ENCODE results near the gene TNFAIP8. TPM values are rescaled to one million over a fixed set of nuclear protein-coding genes. Genes with fewer than 3 reads are reported as not detected.

TNFAIP8 gene
- total RNA-seq, 2 donors from 2014 or later: 10.8 to 12.4 TPM

GRCh38 chr5:119343052-119343451 lies 12.8 kb upstream of the TNFAIP8 start:
- DNase-seq (ENCODE audit: low spot score): no peak
- intact Hi-C loops (cut with DNase I): no loop called here

- intact Hi-C loops (cut with DNase I): no loop called here
- no peak for DNase-seq (ENCODE audit: low spot score)
These were observed 12.1 kb upstream of the TNFAIP8 start for GRCh38 chr5:119343766-119344165.

- DNase-seq (ENCODE audit: low spot score): no peak
- intact Hi-C loops (cut with DNase I): no loop called here
These were observed 11.6 kb upstream of the TNFAIP8 start for GRCh38 chr5:119344231-119344630.

DNA sequence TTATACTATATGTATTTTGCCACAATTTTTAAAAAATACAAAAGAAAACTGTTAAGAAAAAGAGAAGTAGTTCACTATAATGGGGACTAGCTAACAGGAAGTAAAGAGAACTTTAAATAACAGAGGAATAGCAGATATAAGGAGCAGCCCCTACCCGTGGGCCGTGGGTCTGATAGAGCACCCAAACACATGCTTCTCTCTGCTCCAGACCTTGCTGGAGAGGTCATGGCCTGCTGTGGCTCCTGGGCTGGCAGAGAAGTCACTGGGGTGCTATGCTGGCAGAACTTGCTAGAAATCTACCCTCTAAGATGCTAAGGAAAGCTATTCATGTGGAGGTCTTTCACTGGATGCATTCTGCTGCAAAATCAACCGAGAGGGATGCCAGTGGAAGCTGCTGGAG lies 10.0 kb upstream of the TNFAIP8 start:
- no peak for DNase-seq (ENCODE audit: low spot score)
- intact Hi-C loops (cut with DNase I): no loop called here

DNA sequence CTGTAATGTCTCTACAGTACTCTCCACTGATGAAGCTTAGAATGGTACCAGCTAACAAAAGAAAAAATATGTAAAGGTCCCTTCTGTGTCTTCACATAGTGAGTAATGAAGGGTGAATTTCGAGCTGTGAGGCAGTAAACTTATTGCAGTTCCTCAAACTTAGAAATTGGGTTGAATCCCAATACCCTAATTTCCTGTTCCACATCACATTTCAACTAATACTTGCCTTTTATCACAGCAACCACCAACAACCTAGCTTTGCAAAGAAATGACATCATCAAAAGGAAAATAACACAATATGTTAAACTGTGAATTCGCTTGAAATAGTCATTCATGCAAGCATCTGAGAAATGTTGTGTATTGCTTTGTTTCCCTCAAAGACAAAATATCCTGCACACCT lies 9.4 kb upstream of the TNFAIP8 start:
- intact Hi-C loops (cut with DNase I): no loop called here

DNA sequence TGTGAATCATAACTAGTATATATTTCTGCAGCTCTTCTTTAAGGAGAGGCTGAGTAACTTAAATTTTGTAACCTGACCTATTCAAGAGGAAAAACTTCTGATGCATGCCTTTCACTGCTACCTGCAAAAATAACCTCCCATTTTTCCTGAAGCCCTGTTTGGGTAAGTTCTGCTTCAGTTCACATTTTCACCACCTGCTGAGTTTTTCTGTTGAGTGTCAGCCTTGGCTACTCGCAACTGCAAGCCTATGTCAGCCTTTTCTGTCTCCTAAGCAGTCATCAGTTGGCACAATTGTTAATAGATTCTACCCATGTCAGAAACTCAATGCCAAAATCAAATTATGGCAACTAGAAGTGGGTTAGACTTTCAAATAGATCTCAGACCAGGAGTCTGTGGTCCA lies 8.2 kb upstream of the TNFAIP8 start:
- DNase-seq (ENCODE audit: low spot score): no peak
- intact Hi-C loops (cut with DNase I): no loop called here

More for the DNA sequence above, 9.4 kb upstream of the TNFAIP8 start:
- no peak for DNase-seq (ENCODE audit: low spot score)

DNA sequence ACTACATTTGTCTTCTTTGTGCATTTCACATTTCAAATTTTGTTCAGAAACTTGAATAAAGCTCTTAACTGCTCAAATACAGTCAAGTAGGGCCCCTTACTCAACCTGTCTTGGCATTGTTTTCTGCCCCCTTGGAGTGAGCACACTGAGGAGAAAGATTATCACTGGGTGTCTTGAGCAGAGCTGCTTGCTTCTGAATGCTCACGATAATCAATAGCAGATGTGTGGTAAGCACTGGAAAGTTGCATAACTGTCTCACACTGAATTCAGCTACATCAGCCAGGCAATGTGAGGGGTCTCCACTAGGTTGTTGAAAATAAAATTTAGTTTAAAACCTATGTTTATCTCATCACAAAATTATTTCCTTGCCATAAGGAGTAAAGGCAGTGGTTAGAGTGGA lies 7.8 kb upstream of the TNFAIP8 start:
- no peak for DNase-seq (ENCODE audit: low spot score)
- intact Hi-C loops (cut with DNase I): no loop called here

DNA sequence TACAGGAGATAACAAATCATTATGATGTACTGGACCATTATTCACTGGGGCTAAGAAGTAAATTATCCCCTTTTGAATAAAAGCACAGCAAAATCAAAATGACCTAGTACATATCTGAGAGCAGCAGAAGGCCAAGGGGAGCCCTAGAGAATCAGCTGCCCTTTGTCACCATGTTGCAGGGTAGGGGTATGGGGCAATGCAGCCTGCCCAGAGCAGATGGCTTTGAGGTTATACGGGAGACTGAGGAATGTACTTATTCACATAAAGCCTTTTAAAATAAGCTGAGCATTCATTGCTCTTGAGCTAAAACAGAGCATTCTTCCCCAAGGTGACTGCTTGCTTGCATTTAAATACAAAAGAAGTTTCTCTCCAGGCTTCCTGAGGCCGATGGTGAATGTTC lies 2.6 kb upstream of the TNFAIP8 start:
- intact Hi-C loops (cut with DNase I): no loop called here

DNA sequence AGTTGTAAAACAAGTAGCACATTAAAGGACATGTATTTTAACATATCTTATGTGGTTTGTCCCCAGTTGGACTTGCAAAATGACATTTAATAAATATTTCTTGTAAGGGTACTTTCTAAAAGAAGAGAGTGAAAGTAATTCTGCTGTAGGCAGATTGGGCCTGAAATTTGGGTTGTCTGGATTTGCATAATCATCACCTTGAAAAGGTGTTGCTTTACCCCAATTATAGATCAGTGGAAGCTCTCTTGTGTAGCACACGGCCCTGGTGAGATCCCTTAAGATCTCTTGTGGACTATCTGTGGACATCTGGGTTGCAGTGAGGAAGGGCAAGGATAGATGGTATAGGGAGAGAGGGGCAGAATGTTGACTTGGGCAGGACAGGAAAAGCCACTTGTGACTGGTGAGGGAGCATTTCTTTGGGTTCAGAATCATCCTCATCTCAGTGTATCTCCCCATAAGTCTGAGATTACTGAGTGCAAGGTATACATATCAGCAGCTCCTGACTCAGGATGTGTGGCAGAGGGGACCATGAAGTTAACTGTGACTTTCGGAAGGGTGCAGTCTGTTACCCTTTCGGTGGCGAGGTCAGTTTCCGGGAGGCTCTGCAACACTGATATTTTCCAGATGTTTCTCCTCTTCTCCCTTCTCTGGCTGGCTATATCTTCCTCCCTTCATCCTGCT lies 2.0 kb upstream of the TNFAIP8 start:
- no peak for DNase-seq (ENCODE audit: low spot score)

More for the DNA sequence above, 2.6 kb upstream of the TNFAIP8 start:
- no peak for DNase-seq (ENCODE audit: low spot score)

DNA sequence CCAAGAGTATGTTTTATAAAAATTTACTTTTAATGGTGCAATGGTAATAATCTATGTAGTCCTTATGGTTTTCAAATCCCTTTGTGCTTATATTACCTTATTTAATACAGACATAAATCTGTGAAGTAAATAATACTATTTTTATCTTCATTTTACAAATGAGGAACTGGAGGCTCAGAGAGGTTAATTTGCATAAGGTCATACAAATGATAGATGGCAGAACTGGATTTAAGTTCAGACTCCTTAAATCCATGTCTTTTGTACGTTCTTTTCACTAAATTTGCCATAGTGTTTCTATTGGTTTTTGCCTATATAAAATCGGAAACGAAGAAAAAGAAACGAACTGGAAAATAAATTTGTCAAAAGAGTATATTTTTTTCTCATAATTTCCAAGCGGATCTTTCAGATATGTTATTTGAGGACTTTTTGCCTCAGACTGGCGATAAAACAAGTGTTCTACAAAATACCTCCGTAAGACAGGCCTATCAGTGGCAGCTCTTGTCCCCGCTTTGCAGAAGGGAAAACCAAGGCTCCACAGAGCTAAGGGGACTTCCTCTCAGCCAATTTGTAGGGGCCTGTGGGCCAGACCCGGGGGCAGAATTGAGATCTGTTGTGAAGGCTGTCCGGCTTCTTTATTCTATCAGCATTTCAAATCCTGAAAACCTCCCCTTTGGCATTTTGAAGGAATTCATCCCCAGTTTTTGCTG lies 1.1 kb upstream of the TNFAIP8 start:
- intact Hi-C loops (cut with DNase I): loop anchor here in 1 of 2 donors (5.0 kb wide), 1 partner anchor 58 kb away; no protein-coding TSS in a partner anchor

More for the DNA sequence above, 2.0 kb upstream of the TNFAIP8 start:
- intact Hi-C loops (cut with DNase I): no loop called here

GRCh38 chr5:119355244-119355638 lies 578 bp upstream of the TNFAIP8 start:
- no peak for DNase-seq (ENCODE audit: low spot score)
- intact Hi-C loops (cut with DNase I): loop anchor here in 1 of 2 donors (5.0 kb wide), 1 partner anchor 57 kb away; no protein-coding TSS in a partner anchor

More for the DNA sequence above, 1.1 kb upstream of the TNFAIP8 start:
- DNase-seq (ENCODE audit: low spot score): no peak

DNA sequence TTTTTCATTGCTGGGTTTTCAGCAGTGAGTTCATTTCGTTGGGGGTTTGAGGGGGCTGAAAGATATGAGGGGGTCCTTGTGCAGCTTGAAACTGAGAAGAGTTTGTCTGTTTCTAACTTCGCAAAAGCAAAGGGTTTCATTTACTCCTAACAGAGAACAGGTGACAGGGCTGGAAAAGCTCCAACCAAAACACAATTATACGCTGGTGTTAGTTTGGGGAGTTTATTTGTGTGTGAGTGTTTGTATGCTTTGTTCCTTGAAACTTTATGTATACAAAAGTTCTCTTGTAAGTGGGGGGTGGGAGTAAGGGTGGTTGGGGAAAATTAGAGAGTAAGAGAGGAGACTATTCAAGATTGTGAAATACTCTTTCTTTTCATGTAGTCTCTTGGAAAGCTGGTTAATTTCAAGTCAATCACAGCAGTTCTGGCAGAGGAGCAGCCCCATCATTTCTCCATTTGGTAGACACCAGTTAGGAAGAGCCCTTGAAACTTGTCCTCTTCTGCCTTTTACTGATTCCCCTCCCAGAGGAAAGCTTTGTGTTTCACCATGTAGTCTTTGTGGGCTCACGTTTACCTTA lies 881 bp downstream of the TNFAIP8 start:
- intact Hi-C loops (cut with DNase I): loop anchor here in 1 of 2 donors (5.0 kb wide), 1 partner anchor 56 kb away; no protein-coding TSS in a partner anchor
- DNase-seq (ENCODE audit: low spot score): no peak

- intact Hi-C loops (cut with DNase I): loop anchor here in 1 of 2 donors (5.0 kb wide), 1 partner anchor 55 kb away; no protein-coding TSS in a partner anchor
- DNase-seq (ENCODE audit: low spot score): no peak
These were observed 1.5 kb downstream of the TNFAIP8 start for GRCh38 chr5:119357270-119357669.

DNA sequence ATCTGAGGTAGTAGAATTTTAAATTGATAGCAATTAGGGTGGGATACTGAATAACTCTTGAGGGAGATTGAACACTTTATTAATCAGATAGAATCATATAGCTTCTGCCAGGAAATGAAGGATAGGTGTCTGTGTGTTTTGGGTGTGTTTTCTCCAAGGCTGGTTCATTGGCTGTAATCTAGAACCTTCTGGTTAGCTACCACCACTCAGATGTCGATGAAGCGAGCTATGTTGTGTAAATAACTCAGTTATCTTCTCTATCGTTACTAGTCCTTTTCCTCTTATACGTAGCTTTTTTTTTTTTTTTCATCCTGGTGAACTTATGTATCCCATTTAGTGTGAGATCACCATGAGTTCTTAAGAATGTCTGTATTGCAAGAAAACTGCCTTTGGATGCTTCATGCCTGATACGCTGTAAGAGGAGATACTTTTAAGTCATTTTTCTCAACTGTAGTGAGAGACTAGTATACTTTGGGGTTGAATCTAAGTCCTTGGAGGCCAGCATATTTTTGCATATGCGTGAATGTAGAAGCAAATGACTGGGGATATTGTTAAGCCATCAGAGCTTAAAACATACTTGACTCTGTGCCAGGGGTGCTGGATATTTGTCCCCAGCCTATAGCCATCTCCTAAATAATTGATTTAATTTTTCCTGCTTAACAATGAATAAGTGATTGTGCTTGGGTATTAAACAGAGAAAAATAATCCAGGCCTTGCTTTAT lies 2.1 kb downstream of the TNFAIP8 start:
- intact Hi-C loops (cut with DNase I): loop anchor here in 1 of 2 donors (5.0 kb wide), 1 partner anchor 54 kb away; no protein-coding TSS in a partner anchor
- DNase-seq (ENCODE audit: low spot score): no peak

DNA sequence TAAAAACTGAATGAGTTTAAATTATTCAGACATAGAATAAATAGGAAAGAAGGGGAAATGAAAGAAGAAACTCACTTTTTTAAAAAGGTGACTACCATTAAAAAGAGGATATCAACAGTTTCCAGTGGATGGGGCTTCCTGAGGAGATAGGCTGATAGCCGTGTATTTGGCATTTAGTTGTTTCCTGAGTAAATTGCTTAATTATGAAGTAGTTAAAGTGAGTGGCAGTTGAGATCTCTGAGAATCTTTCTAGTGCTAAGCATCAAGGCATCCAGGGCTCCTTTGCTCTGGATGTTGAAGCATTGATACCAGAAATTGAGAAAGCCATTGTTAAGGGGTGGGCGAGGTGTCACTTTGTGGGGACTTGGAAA lies 2.7 kb downstream of the TNFAIP8 start:
- intact Hi-C loops (cut with DNase I): loop anchor here in 1 of 2 donors (5.0 kb wide), 1 partner anchor 54 kb away; no protein-coding TSS in a partner anchor
- DNase-seq (ENCODE audit: low spot score): no peak

DNA sequence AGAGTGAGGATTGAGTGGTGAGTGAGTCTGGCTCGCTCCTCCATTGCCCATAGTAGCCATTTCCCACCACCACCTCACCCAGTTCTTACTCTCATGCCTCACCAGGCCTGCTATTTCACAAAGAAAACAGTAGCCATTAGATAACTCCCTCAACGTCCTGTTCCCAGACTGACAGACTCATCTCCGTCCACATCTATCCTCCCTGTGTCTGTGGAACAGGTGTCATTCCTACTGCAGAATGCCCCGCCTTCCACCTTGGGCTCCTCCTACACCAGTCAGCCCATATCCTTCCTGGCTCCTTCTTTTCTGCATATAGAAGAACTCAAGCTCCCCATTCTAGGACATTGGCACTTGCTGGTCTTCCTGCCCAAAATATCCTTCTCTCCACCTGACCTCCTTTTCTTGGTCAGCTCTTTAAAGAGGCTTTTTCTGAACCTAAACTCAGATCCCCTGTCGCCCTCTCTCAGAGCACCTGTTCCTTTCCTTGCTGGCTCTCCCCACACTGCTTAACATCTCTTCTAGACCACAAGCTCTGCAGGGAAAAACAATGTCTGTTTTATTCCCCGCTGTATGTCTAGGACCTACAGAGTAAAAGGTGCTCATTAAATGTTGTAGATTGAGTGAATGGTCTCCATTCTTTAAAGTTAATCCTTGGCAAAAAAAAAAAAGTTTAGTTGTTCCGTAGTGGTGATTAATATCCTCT lies 3.2 kb downstream of the TNFAIP8 start:
- DNase-seq (ENCODE audit: low spot score): no peak
- intact Hi-C loops (cut with DNase I): loop anchor here in 1 of 2 donors (5.0 kb wide), 1 partner anchor 53 kb away; no protein-coding TSS in a partner anchor

DNA sequence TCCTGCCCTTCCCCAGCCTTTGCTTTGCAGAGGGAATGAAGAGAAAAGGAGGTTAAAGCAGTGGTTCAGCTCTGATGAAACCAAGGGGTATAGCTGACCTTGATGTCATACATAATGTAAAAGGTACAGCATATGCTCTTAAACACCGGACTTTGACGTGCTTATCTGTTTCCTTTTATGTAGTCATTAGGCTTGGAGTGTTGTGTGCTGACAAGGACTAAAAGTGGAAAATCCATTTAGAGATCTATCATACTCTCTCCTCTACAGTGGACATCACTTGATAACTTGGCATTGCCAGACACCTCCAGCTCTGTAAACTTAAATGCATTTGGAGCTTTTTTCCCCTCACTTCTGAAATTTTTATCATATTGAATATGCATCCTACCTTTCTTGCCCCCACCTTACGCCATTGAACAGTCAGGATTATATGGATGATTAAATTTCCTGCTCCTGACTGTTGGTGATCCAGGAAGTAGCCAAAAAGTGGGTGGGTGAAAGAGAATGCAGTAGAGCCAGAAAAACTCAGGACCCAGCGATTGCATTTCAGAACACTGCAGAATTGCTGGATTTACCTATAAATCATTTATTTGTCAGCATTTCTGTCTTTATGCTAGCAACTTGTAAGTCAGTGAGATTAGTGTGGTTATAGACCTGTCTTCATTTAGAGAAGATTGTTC lies 4.1 kb downstream of the TNFAIP8 start:
- DNase-seq (ENCODE audit: low spot score): no peak
- intact Hi-C loops (cut with DNase I): loop anchor here in 1 of 2 donors (5.0 kb wide), 1 partner anchor 52 kb away; no protein-coding TSS in a partner anchor

DNA sequence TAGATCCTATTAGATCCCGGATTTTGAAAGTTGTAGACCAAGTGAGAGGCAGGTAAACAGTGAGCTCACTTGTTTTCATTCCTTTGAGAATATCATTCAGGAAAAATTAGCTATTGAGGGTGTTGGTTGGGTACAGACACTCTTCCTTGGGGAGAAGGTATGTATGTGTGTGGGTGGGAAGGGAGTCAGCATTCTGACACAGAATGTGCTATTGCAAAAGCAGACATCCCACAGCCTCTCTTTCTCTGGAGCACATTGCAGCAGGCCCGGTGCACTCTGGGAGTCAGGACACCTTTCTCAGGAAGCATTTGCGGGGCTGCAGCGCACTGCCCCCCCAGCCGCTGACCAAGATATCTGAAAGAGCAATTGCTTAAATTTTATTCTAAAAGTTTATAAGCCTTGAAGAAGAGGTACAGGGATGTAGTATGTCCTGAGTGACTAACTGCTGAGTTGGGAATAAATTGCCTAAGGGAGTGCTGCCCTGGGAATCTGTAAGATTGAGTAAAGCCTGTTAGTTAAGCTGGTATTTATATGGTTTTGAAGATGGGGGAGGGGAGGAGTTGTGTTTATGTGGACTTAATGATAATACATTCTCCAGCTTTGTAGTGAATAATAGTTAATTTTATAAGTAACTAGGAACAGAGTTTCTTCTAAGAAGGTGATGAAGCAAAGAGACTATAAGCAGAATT lies 5.2 kb downstream of the TNFAIP8 start:
- no peak for DNase-seq (ENCODE audit: low spot score)
- intact Hi-C loops (cut with DNase I): no loop called here

Measured in posterior vena cava (tissue), 2 donors.